PC-3 (cell line): ENCODE measurements around the gene KCTD12. TPM values are rescaled to one million over a fixed set of nuclear protein-coding genes. Genes with fewer than 3 reads are reported as not detected.

Experiments used
- ATAC-seq: fragments of 200-7000 bp; cut with Tn5 transposase; 2 replicates; pipeline ENCODE4 v1.9.1; 2020; ENCODE audit warnings: mild to moderate bottlenecking, moderate library complexity
- Bru-seq: library from RNA; stranded (reverse); fragments of 400-500 nt; gene quantifications from one replicate; lab custom pipeline; 2021; lab: Mats Ljungman, UMichigan
- BruChase-seq, 2 experiments: library from RNA; stranded (reverse); fragments of 400-500 nt; gene quantifications; one replicate each; lab custom pipeline; 2021; lab: Mats Ljungman, UMichigan
- BruUV-seq: library from RNA; stranded (reverse); fragments of 400-500 nt; replicated peaks from 2 replicates; lab custom pipeline; 2021; lab: Mats Ljungman, UMichigan
- CTCF ChIA-PET: fragments of 300-600 bp; sonication (Branson Sonifier 250); formaldehyde crosslinking; loops from one replicate; lab custom pipeline; 2022; ENCODE audit warnings: antibody characterized with exemption; lab: Charles Lee
- POLR2A ChIA-PET: fragments of 300-600 bp; sonication (Branson Sonifier 250); formaldehyde crosslinking; loops from one replicate; lab custom pipeline; 2022; ENCODE audit warnings: antibody characterized with exemption; ENCODE audit not compliant: unreplicated experiment; lab: Charles Lee
- DNase-seq: peaks from one replicate; pipeline ENCODE4 v3.0.0-alpha.2; 2015
- H2AFZ ChIP-seq: fragments of 300-600 bp; sonication (generic); 2 replicates; pipeline ENCODE4 v1.6.0; 2016; ENCODE audit warnings: antibody characterized with exemption, low read length
- H3F3A ChIP-seq: fragments of 300-600 bp; sonication (generic); one replicate; pipeline ENCODE4 v1.6.0; 2017; ENCODE audit warnings: antibody characterized with exemption, low read length, control low read depth, mild to moderate bottlenecking; ENCODE audit not compliant: unreplicated experiment
- H3K27ac ChIP-seq: fragments of 300-600 bp; sonication (generic); 2 replicates; pipeline ENCODE4 v1.5.1; 2016; ENCODE audit warnings: mild to moderate bottlenecking, low read length
- H3K27me3 ChIP-seq: fragments of 300-600 bp; sonication (generic); 2 replicates; pipeline ENCODE4 v1.6.1; 2016; ENCODE audit warnings: low read length, mixed read lengths
- H3K36me3 ChIP-seq: fragments of 300-600 bp; sonication (generic); 2 replicates; pipeline ENCODE4 v1.6.1; 2016; ENCODE audit warnings: low read depth, mixed run types, low read length, mixed read lengths
- H3K4me1 ChIP-seq: fragments of 300-600 bp; sonication (generic); 2 replicates; pipeline ENCODE4 v1.5.1; 2016; ENCODE audit warnings: low read length; ENCODE audit not compliant: insufficient read depth
- H3K4me2 ChIP-seq: fragments of 300-600 bp; sonication (generic); 2 replicates; pipeline ENCODE4 v1.6.0; 2016; ENCODE audit warnings: low read length
- H3K4me3 ChIP-seq: fragments of 300-600 bp; sonication (generic); 2 replicates; pipeline ENCODE4 v1.5.1; 2016; ENCODE audit warnings: mild to moderate bottlenecking, low read length, mixed read lengths
- H3K79me2 ChIP-seq: fragments of 300-600 bp; sonication (generic); 2 replicates; pipeline ENCODE4 v1.6.1; 2017; ENCODE audit warnings: low read length, mixed read lengths
- H3K9ac ChIP-seq: fragments of 300-600 bp; sonication (generic); 2 replicates; pipeline ENCODE4 v1.6.0; 2016; ENCODE audit warnings: mild to moderate bottlenecking, low read length
- H3K9me2 ChIP-seq: fragments of 300-600 bp; sonication (generic); replicated peaks from 2 replicates; pipeline ENCODE4 v1.6.1; 2016; ENCODE audit warnings: mixed run types, low read length, mixed read lengths
- H3K9me3 ChIP-seq: fragments of 300-600 bp; sonication (generic); 2 replicates; pipeline ENCODE4 v1.6.1; 2016; ENCODE audit warnings: low read length, mixed read lengths
- H4K20me1 ChIP-seq: fragments of 300-600 bp; sonication (generic); 2 replicates; pipeline ENCODE4 v1.6.1; 2016; ENCODE audit warnings: low read length, mixed read lengths
- CTCF ChIP-seq: fragments of 300-600 bp; sonication (generic); conservative IDR thresholded peaks from 2 replicates; pipeline ENCODE4 v1.5.1; 2017; ENCODE audit warnings: antibody characterized with exemption, low read depth, mild to moderate bottlenecking, low read length
- EZH2 ChIP-seq: fragments of 300-600 bp; sonication (generic); IDR thresholded peaks from one replicate; pipeline ENCODE4 v1.6.1; 2017; ENCODE audit warnings: antibody characterized with exemption, mild to moderate bottlenecking, low read length; ENCODE audit not compliant: unreplicated experiment
- EZH2phosphoT487 ChIP-seq: fragments of 300-600 bp; sonication (generic); IDR thresholded peaks from 2 replicates; pipeline ENCODE4 v1.6.1; 2018; ENCODE audit warnings: mild to moderate bottlenecking, antibody characterized with exemption, low read length, borderline replicate concordance
- intact Hi-C: fragments of 100-400 bp; cut with micrococcal nuclease; formaldehyde crosslinking; loops from 2 replicates; pipeline ENCODE4 v1.9.0; 2023
- long read RNA-seq: library from polyadenylated mRNA; unstranded; transcript quantifications from one replicate; pipeline ENCODE4 v2.0.0, GENCODE V29; 2021; ENCODE audit not compliant: unreplicated experiment
- total RNA-seq: library from RNA; depleted of rRNA; stranded (reverse); fragments of >200 nt; gene quantifications from 2 replicates; pipeline ENCODE4 v1.2.3, GENCODE V29; 2014; rRNA removed

KCTD12 gene
- total RNA-seq (7.0 and 7.8 TPM in 2 replicates), Bru-seq, nascent RNA (percentile 43 among the genes with signal in this experiment), BruChase-seq, experiment 1, labeled RNA remaining after a 6-hour chase (percentile 79 among the genes with signal in this experiment), BruChase-seq, experiment 2, labeled RNA remaining after a 2-hour chase (percentile 58 among the genes with signal in this experiment)
- long read RNA-seq, full-length matches to known transcripts, result 4 of 4 reads
- long read RNA-seq, partial matches to known transcripts, result 0 of 4 reads
- long read RNA-seq, other reads (novel, unspliced or antisense), result 0 of 4 reads

DNA sequence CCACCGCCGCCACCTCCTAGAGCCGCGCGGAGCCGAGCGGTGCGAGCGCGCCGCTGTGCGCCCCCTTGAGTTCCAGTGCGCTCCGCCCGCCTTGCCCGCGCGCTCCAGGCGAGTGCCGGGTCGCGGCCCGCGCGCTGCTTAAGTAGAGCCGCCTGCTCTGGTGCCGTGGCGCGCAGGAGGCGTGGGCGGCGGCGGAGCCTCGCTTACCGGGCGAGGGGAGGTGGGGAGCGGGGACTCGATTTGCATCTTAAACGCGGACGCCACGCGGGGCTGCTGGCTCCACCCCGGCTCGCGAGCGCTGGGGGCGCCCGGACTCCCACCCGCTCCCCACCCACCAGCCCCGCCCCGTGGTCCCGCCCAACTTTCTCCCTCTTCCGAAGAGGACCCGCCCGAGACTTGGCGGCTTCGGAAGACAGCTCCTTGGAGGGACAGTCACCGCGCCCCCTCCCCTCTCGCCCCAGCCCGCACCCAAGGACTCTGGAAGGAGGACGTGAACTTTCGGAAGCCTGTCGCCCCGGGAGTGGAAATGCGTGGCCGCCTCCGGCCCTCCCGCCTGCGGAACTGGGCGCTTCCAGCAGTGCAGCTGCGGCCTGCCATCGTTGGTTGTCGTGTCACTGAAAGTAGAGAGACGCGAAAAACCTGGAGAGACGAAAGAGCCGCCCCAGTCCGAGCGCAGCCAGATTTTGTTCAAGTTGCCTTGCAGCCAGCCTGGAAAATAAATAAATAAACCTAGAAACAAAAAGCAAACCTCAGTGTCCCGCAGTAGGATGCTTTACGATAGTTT is at the start of gene KCTD12:
KCTD12 (minus strand) TSS at position 114 of the 784 bp plus-strand sequence. CDS start 257 bp downstream, outside the sequence.
- Histone ChIP-seq H3K4me2 (peak within 1 kb of the TSS; percentile 95), H3K9me2 (no peaks in the 10 kb centered on the region), H3K4me1 (peaks cover 14% of the 10 kb centered on the region; the same call in 1 of the 2 replicates), H2AFZ (peak within 1 kb of the TSS; percentile 92), H3K27ac (peak within 1 kb of the TSS; percentile 34; the same call in 1 of the 2 replicates), H3K79me2 (peaks cover 15% of the 10 kb centered on the region), H3K36me3 (no peaks in the 10 kb centered on the region), H3F3A (no peaks in the 10 kb centered on the region), H3K4me3 (peak within 1 kb of the TSS; percentile 80), H3K9ac (peak within 1 kb of the TSS; percentile 66), H3K27me3 (no peaks in the 10 kb centered on the region), H3K9me3 (no peaks in the 10 kb centered on the region), H4K20me1 (no peaks in the 10 kb centered on the region)
- CTCF ChIA-PET, result no interaction called here
- DNase-seq, result peak; percentile 67
- POLR2A ChIA-PET, result interaction anchor here (0.6 kb wide), 1 partner anchor 189 kb away, joined by 5 read pairs; no protein-coding TSS in a partner anchor
- no TSS peak for BruUV-seq
- intact Hi-C loops, result loop anchor here (1.0 kb wide), 1 partner anchor 114 kb away; no protein-coding TSS in a partner anchor
- TF ChIP-seq EZH2phosphoT487 (no peak), CTCF (0 out of 2 replicates have a peak, but pooled peaks have one; percentile 10)
- ATAC-seq, result peak; percentile 74

DNA sequence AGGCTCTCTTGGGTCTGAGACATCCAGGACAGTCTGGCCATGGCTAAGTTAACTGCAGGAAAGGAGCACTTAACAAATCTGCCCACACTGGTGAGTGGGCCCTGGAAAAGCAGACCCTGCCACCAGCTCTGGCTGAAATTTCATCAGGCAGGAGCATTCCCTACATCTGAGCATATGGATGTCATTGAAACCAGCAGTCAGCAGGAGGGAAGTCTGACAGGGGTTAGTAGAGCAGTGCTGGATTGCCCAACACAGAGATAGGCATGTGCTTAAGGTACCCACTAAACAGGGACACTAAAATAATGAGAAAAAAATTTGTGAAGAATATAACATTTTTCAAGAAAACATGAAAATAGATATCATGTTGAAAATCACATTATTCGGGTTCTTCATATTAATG is 48.5 kb upstream of the KCTD12 start:
- BruUV-seq, result no TSS peak
- H3F3A ChIP-seq, result no peaks in the 10 kb centered on the region
- CTCF ChIA-PET, result no interaction called here

More for the DNA sequence above, 48.5 kb upstream of the KCTD12 start:
- no peak for DNase-seq
- Histone ChIP-seq H4K20me1 (no peaks in the 10 kb centered on the region), H3K27ac (no peak overlapping the region), H2AFZ (no peak overlapping the region), H3K4me3 (no peak overlapping the region), H3K79me2 (no peaks in the 10 kb centered on the region), H3K9me2 (no peaks in the 10 kb centered on the region), H3K9me3 (no peaks in the 10 kb centered on the region), H3K9ac (no peak overlapping the region), H3K4me1 (peaks cover 14% of the 10 kb centered on the region), H3K36me3 (no peaks in the 10 kb centered on the region), H3K4me2 (no peak overlapping the region), H3K27me3 (no peaks in the 10 kb centered on the region)
- no peak for TF ChIP-seq CTCF
- TF ChIP-seq EZH2, result no peak
- TF ChIP-seq EZH2phosphoT487, result no peak
- POLR2A ChIA-PET, result no interaction called here
- ATAC-seq, result no peak
- intact Hi-C loops, result no loop called here
